Omental fat pad (tissue), 4 donors: ENCODE results near the gene PDRG1. TPM values are rescaled to one million over a fixed set of nuclear protein-coding genes. Genes with fewer than 3 reads are reported as not detected.

Experiments used
- ATAC-seq: fragments of 150-250 bp; one replicate; pipeline ENCODE4 v1.9.1; 2016; ENCODE audit warnings: mild to moderate bottlenecking, moderate library complexity; ENCODE audit not compliant: low FRiP score
- DNase-seq: peaks from one replicate; pipeline ENCODE4 v3.0.0-alpha.2; 2019; ENCODE audit warnings: low spot score
- CTCF ChIP-seq, 3 donors: fragments of 450-650 bp; IDR thresholded peaks; one replicate each; pipeline ENCODE4 v1.5.1; 2016 to 2017; ENCODE audit warnings: antibody characterized with exemption in 3 of 3, mild to moderate bottlenecking in 3 of 3, moderate library complexity in 2 of 3
- total RNA-seq, 4 donors: library from RNA; depleted of rRNA; stranded (reverse); fragments of >200 nt; gene quantifications; one replicate each; pipeline ENCODE4 v1.1.0, GENCODE V29; 2016

The PDRG1 gene
- total RNA-seq, 4 donors from 2014 or later: 6.7 to 9.2 (median 7.4) TPM

- no peak for ATAC-seq
Measured at GRCh38 chr20:31954500-31954899, 2.7 kb upstream of the PDRG1 start.

GRCh38 chr20:31953556-31954148, 1.8 kb upstream of the PDRG1 start:
- DNase-seq (no peak), ATAC-seq (no peak)
- TF ChIP-seq CTCF (IDR thresholded peaks at IDR 0.05): no peak

More at GRCh38 chr20:31954500-31954899, 2.7 kb upstream of the PDRG1 start:
- no peak for TF ChIP-seq CTCF (IDR thresholded peaks at IDR 0.05)
- DNase-seq: no peak

GRCh38 chr20:31951203-31951529, 680 bp downstream of the PDRG1 start:
- ATAC-seq (no peak), DNase-seq (no peak)
- no peak for TF ChIP-seq CTCF (IDR thresholded peaks at IDR 0.05)

- DNase-seq: no peak
- ATAC-seq: no peak
- TF ChIP-seq CTCF (IDR thresholded peaks at IDR 0.05): no peak
Measured at GRCh38 chr20:31949877-31950646, 1.8 kb downstream of the PDRG1 start.

- no peak for ATAC-seq
- TF ChIP-seq CTCF (IDR thresholded peaks at IDR 0.05): no peak
Measured at GRCh38 chr20:31948008-31948407, 3.8 kb downstream of the PDRG1 start.

GRCh38 chr20:31945785-31946184, 6.1 kb downstream of the PDRG1 start:
- no peak for DNase-seq
- no peak for TF ChIP-seq CTCF (IDR thresholded peaks at IDR 0.05)
- no peak for ATAC-seq

More at GRCh38 chr20:31948008-31948407, 3.8 kb downstream of the PDRG1 start:
- no peak for DNase-seq

- no peak for TF ChIP-seq CTCF (IDR thresholded peaks at IDR 0.05)
- no peak for ATAC-seq
- no peak for DNase-seq
Measured at GRCh38 chr20:31945319-31945718, 6.5 kb downstream of the PDRG1 start.
